ENCODE data around the gene MAGI1. TPM values are rescaled to one million over a fixed set of nuclear protein-coding genes. Genes with fewer than 3 reads are reported as not detected.

The MAGI1 gene
- total RNA-seq, 1 donor from 2014 or later, result 10.8 TPM

DNA sequence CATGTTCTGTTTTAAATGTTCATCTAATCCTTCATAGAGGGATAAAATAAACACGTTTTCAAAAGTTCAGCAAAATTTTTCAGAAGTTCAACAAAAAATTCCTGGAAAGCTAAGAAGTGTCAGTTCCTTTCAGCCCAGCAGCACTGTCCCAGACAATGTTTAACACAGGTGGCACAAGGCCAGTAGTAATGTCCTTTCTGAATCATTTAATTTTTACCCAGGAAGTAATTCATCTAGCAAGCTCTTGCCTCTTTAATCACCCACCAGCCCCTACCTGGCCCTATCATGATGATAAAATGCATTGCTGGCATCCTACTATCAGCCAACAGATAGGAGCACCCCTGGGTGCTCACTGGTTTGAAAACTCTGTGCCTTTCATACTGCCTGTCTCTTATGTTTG is 723.8 kb downstream of the MAGI1 start:
- no peaks in the 10 kb centered on the region for H3K36me3 Mint-ChIP-seq (ENCODE audit: low read depth)
- intact Hi-C loops (cut with micrococcal nuclease), result no loop called here
- DNase-seq (ENCODE audit: low spot score), result no peak
- H3K27ac Mint-ChIP-seq, result no peak overlapping the region
- no peaks in the 10 kb centered on the region for H3K27me3 Mint-ChIP-seq (ENCODE audit: low read depth)
- no peaks in the 10 kb centered on the region for H3K4me1 Mint-ChIP-seq (ENCODE audit: low read depth)
- peaks cover 4% of the 10 kb centered on the region for H3K9me3 Mint-ChIP-seq
- H3K4me3 Mint-ChIP-seq (ENCODE audit: low read depth), result no peak overlapping the region

DNA sequence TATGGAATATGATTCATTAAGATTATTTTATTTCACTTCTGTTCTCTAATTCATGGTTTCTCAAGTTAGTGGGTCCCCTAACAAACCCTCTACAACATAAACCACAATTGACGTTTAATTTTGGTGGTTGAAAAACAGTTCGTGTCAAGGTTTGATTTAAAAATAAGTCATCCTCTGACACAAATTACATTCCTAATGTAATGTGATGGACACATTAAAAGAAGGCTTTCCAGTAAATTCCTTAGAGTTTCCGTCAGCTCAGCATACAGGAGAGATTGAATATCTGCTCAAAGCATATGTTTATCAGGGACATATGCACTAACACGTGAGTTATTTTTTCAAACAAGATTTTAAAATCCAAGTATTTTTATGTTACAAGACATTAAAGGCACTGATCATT is 724.4 kb downstream of the MAGI1 start:
- H3K27ac Mint-ChIP-seq, result no peak overlapping the region
- DNase-seq (ENCODE audit: low spot score), result no peak
- H3K4me1 Mint-ChIP-seq (ENCODE audit: low read depth), result no peaks in the 10 kb centered on the region
- H3K27me3 Mint-ChIP-seq (ENCODE audit: low read depth), result no peaks in the 10 kb centered on the region
- peaks cover 4% of the 10 kb centered on the region for H3K9me3 Mint-ChIP-seq
- H3K4me3 Mint-ChIP-seq (ENCODE audit: low read depth), result no peak overlapping the region
- H3K36me3 Mint-ChIP-seq (ENCODE audit: low read depth), result no peaks in the 10 kb centered on the region
- intact Hi-C loops (cut with micrococcal nuclease), result no loop called here

DNA sequence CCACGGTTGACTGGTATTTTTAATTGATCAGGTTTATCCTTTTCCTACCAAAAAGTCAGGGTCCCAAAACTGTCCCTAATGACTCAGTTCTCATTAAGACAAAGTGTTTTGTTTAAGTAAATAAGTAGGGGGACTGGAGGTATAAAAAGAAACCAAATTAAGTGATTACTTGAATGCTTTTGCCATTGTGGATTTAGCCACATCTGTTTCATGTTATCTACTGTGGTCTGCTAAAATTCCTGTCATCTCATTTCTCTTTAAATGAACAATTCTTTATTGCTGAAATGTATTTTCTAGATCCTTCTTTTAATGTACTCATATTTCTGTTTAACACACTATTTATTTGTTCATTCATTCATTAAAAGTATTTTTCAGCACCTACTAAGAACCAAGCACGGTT is 725.1 kb downstream of the MAGI1 start:
- Mint-ChIP-seq H3K4me1 (ENCODE audit: low read depth) (no peaks in the 10 kb centered on the region), H3K9me3 (peaks cover 4% of the 10 kb centered on the region), H3K36me3 (ENCODE audit: low read depth) (no peaks in the 10 kb centered on the region), H3K27me3 (ENCODE audit: low read depth) (no peaks in the 10 kb centered on the region), H3K27ac (no peak overlapping the region), H3K4me3 (ENCODE audit: low read depth) (no peak overlapping the region)
- no peak for DNase-seq (ENCODE audit: low spot score)
- intact Hi-C loops (cut with micrococcal nuclease), result no loop called here

DNA sequence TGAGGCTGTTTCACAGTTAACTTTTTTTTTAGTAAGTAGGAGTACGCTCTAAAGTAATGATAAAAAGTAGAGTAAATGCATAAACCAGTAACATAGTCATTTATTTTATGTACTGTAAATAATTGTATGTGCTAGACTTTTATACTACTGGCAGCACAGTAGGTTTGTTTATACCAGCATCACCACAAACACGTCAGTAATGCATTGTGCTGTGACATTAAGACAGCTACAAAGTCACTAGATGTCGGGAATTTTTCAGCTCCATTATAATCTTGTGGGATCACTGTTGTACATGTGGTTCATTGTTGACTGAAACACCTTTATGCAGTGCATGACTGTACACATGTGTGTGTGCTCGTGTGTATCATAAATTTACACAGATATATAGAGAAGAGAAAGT is 732.9 kb downstream of the MAGI1 start:
- no peak for DNase-seq (ENCODE audit: low spot score)
- intact Hi-C loops (cut with micrococcal nuclease), result no loop called here
- Mint-ChIP-seq H3K4me1 (ENCODE audit: low read depth) (no peaks in the 10 kb centered on the region), H3K27ac (no peak overlapping the region), H3K27me3 (ENCODE audit: low read depth) (no peaks in the 10 kb centered on the region), H3K9me3 (peaks cover 6% of the 10 kb centered on the region), H3K36me3 (ENCODE audit: low read depth) (no peaks in the 10 kb centered on the region), H3K4me3 (ENCODE audit: low read depth) (no peak overlapping the region)

Other genes with a start within 250 kb of the MAGI1 start
- 15.5 and 16.9 TPM in 2 replicates for gene SLC25A26, start 182.1 kb upstream of the MAGI1 start, total RNA-seq